Hematopoietic multipotent progenitor cell treated with erythropoietin and hydrocortisone succinate and interleukin-3 and kit ligand, for 8 days (in vitro differentiated cells): ENCODE measurements around the gene HPD.

Experiments
- DNase-seq: peaks from one replicate; pipeline ENCODE4 v3.0.0-alpha.2; 2015

HPD gene

GRCh38 chr12:121827351-121828099 lies 31.1 kb downstream of the HPD start:
- no peak for DNase-seq

- DNase-seq: peak; percentile 51
Measured at GRCh38 chr12:121826318-121827150, 32.1 kb downstream of the HPD start.

GRCh38 chr12:121825041-121825523 lies 33.6 kb downstream of the HPD start:
- peak; percentile 42 for DNase-seq

GRCh38 chr12:121823727-121824115 lies 34.9 kb downstream of the HPD start:
- DNase-seq: no peak

GRCh38 chr12:121823101-121823726 lies 35.4 kb downstream of the HPD start:
- no peak for DNase-seq

GRCh38 chr12:121822393-121823100 lies 36.1 kb downstream of the HPD start:
- DNase-seq: no peak

- DNase-seq: no peak
Measured at GRCh38 chr12:121820056-121820455, 38.6 kb downstream of the HPD start.

GRCh38 chr12:121819212-121819949 lies 39.3 kb downstream of the HPD start:
- no peak for DNase-seq

GRCh38 chr12:121817648-121818043 lies 41.0 kb downstream of the HPD start:
- DNase-seq: no peak

- no peak for DNase-seq
Measured at GRCh38 chr12:121816925-121817647, 41.6 kb downstream of the HPD start.

- DNase-seq: no peak
Measured at GRCh38 chr12:121815263-121815662, 43.4 kb downstream of the HPD start.

- DNase-seq: no peak
Measured at GRCh38 chr12:121814429-121815119, 44.1 kb downstream of the HPD start.

- DNase-seq: no peak
Measured at GRCh38 chr12:121813951-121814350, 44.7 kb downstream of the HPD start.

GRCh38 chr12:121812921-121813896 lies 45.5 kb downstream of the HPD start:
- DNase-seq: no peak

GRCh38 chr12:121812320-121812871 lies 46.3 kb downstream of the HPD start:
- DNase-seq: peak; percentile 70

- peak; percentile 56 for DNase-seq
Measured at GRCh38 chr12:121811434-121812319, 47.0 kb downstream of the HPD start.

GRCh38 chr12:121810833-121811433 lies 47.7 kb downstream of the HPD start:
- DNase-seq: no peak
